ENCODE measurements around the gene SLC2A4RG. TPM values are rescaled to one million over a fixed set of nuclear protein-coding genes. Genes with fewer than 3 reads are reported as not detected.

SLC2A4RG gene
- 100 to 1,000 TPM in 1 of 2 donors, 10 to 100 TPM in 1; 18.8 to 121 TPM for total RNA-seq
- polyA plus RNA-seq: 10 to 100 TPM; 41.6 to 81.1 TPM
- long read RNA-seq, donor 1, transcript SLC2A4RG-201 (8 exons, 1,731 nt): major isoform, 38 of 91 reads
- long read RNA-seq, donor 1, transcript SLC2A4RG-208 (2 exons, 502 nt): minor isoform, 8 of 91 reads
- long read RNA-seq, donor 1, partial matches to known transcripts: 39 of 91 reads
- long read RNA-seq, donor 1, other reads (novel, unspliced or antisense): 5 of 91 reads
- long read RNA-seq, donor 2, partial matches to known transcripts: 28 of 32 reads
- long read RNA-seq, donor 2, other reads (novel, unspliced or antisense): 0 of 32 reads
- long read RNA-seq, donor 3, transcript SLC2A4RG-201 (8 exons, 1,731 nt): major isoform, 16 of 35 reads
- long read RNA-seq, donor 3, partial matches to known transcripts: 18 of 35 reads
- long read RNA-seq, donor 3, other reads (novel, unspliced or antisense): 0 of 35 reads
- long read RNA-seq, donor 4, transcript SLC2A4RG-201 (8 exons, 1,731 nt): major isoform, 7 of 35 reads
- long read RNA-seq, donor 4, partial matches to known transcripts: 28 of 35 reads
- long read RNA-seq, donor 4, other reads (novel, unspliced or antisense): 0 of 35 reads
- long read RNA-seq, donor 5, transcript SLC2A4RG-201 (8 exons, 1,731 nt): major isoform, 31 of 126 reads
- long read RNA-seq, donor 5, transcript SLC2A4RG-208 (2 exons, 502 nt): minor isoform, 5 of 126 reads
- long read RNA-seq, donor 5, partial matches to known transcripts: 84 of 126 reads
- long read RNA-seq, donor 5, other reads (novel, unspliced or antisense): 5 of 126 reads

- DNase-seq: peak; percentile 83 to 95 (median 85)
- Histone ChIP-seq H3K4me3 (peak within 1 kb of the TSS; percentile 59), H3K27me3 (ENCODE audit: control insufficient read depth in 3 of 3, insufficient read depth in 3 of 3, low read length in 2 of 3) (no peaks in the 10 kb centered on the region), H3K9me3 (ENCODE audit: control insufficient read depth in 4 of 4, insufficient read depth in 3 of 4, low read length in 3 of 4) (no peaks in the 10 kb centered on the region), H3K36me3 (ENCODE audit: control insufficient read depth in 4 of 4, insufficient read depth in 4 of 4, low read length in 4 of 4) (peaks cover 0 to 41% (median 8%) of the 10 kb centered on the region in 4 donors), H3K9ac (ENCODE audit: insufficient read depth in 1 of 2, low read length in 2 of 2) (no peak within 1 kb of the TSS), H3K4me1 (ENCODE audit: control insufficient read depth in 5 of 5, insufficient read depth in 5 of 5, low read length in 5 of 5) (peaks cover 0 to 22% (median 7%) of the 10 kb centered on the region in 5 donors), H3K27ac (ENCODE audit: low read depth in 1 of 2, low read length in 1 of 2) (peak within 1 kb of the TSS; percentile 81 to 83)
- peak; percentile 53 for ATAC-seq (ENCODE audit: insufficient read depth, low FRiP score)
- TF ChIP-seq CTCF (IDR thresholded peaks at IDR 0.05; ENCODE audit: control extremely low read depth, extremely low read depth): no peak
- 1 to 3% methylated on average over 34 to 136 of the region's 136 CpGs for WGBS, 2 donors
These were observed at the start of gene SLC2A4RG for GRCh38 chr20:63739130-63740069. Gene SLC2A4RG (plus strand): TSS chr20:63739776. CDS start chr20:63739913, 137 bp downstream.

- ATAC-seq (ENCODE audit: insufficient read depth, low FRiP score) (no peak), DNase-seq (no peak)
- H3K36me3 ChIP-seq (ENCODE audit: control insufficient read depth in 4 of 4, insufficient read depth in 4 of 4, low read length in 4 of 4): peaks cover 0 to 14% (median 3%) of the 10 kb centered on the region in 4 donors
- peaks cover 0 to 42% (median 2%) of the 10 kb centered on the region in 5 donors for H3K4me1 ChIP-seq (ENCODE audit: control insufficient read depth in 5 of 5, insufficient read depth in 5 of 5, low read length in 5 of 5)
- no peak overlapping the region for H3K4me3 ChIP-seq
- H3K27ac ChIP-seq (ENCODE audit: low read depth in 1 of 2, low read length in 1 of 2): peak overlapping the region in 1 of 2 donors; percentile 25
- no peak for TF ChIP-seq CTCF (IDR thresholded peaks at IDR 0.05; ENCODE audit: control extremely low read depth, extremely low read depth)
- 94% methylated on average over 39 to 40 of the region's 40 CpGs for WGBS, 2 donors
- H3K9ac ChIP-seq (ENCODE audit: insufficient read depth in 1 of 2, low read length in 2 of 2): no peak overlapping the region
- no peaks in the 10 kb centered on the region for H3K27me3 ChIP-seq (ENCODE audit: control insufficient read depth in 3 of 3, insufficient read depth in 3 of 3, low read length in 2 of 3)
- H3K9me3 ChIP-seq (ENCODE audit: control insufficient read depth in 4 of 4, insufficient read depth in 3 of 4, low read length in 3 of 4): no peaks in the 10 kb centered on the region
These were observed 49.3 kb upstream of the SLC2A4RG start for GRCh38 chr20:63690003-63690897.
